GM21423 (cell line): Measurements from ENCODE around the gene TNFSF8.

Experiments used
- ATAC-seq: cut with Tn5 transposase; IDR thresholded peaks from one replicate; pipeline ENCODE4 v1.9.1; 2021; ENCODE audit warnings: mild to moderate bottlenecking, moderate library complexity; ENCODE audit not compliant: unreplicated experiment

Gene TNFSF8

GRCh38 chr9:114936581-114936980, 6.2 kb upstream of the TNFSF8 start:
- no peak for ATAC-seq

- ATAC-seq: no peak
Measured at GRCh38 chr9:114935119-114935518, 4.7 kb upstream of the TNFSF8 start.

GRCh38 chr9:114932502-114932901, 2.1 kb upstream of the TNFSF8 start:
- ATAC-seq: no peak

GRCh38 chr9:114931407-114931806, 1.0 kb upstream of the TNFSF8 start:
- no peak for ATAC-seq

GRCh38 chr9:114929201-114929600, 1.2 kb downstream of the TNFSF8 start:
- ATAC-seq: no peak

- ATAC-seq: no peak
Measured at GRCh38 chr9:114928671-114929070, 1.7 kb downstream of the TNFSF8 start.

GRCh38 chr9:114928136-114928535, 2.3 kb downstream of the TNFSF8 start:
- ATAC-seq: no peak

GRCh38 chr9:114925672-114926071, 4.7 kb downstream of the TNFSF8 start:
- no peak for ATAC-seq

GRCh38 chr9:114925039-114925438, 5.4 kb downstream of the TNFSF8 start:
- no peak for ATAC-seq

- no peak for ATAC-seq
Measured at GRCh38 chr9:114924327-114924726, 6.1 kb downstream of the TNFSF8 start.

GRCh38 chr9:114923918-114924317, 6.5 kb downstream of the TNFSF8 start:
- no peak for ATAC-seq

- ATAC-seq: no peak
Measured at GRCh38 chr9:114921171-114921570, 9.2 kb downstream of the TNFSF8 start.

GRCh38 chr9:114919611-114920010, 10.8 kb downstream of the TNFSF8 start:
- no peak for ATAC-seq

GRCh38 chr9:114916481-114916880, 13.9 kb downstream of the TNFSF8 start:
- no peak for ATAC-seq

- no peak for ATAC-seq
Measured at GRCh38 chr9:114914139-114914538, 16.3 kb downstream of the TNFSF8 start.

- ATAC-seq: no peak
Measured at GRCh38 chr9:114913656-114914055, 16.7 kb downstream of the TNFSF8 start.

GRCh38 chr9:114913217-114913616, 17.2 kb downstream of the TNFSF8 start:
- ATAC-seq: no peak

- ATAC-seq: no peak
Measured at GRCh38 chr9:114911167-114911821, 19.1 kb downstream of the TNFSF8 start.

GRCh38 chr9:114910541-114910940, 19.9 kb downstream of the TNFSF8 start:
- ATAC-seq: no peak

GRCh38 chr9:114909661-114910060, 20.7 kb downstream of the TNFSF8 start:
- ATAC-seq: no peak

- no peak for ATAC-seq
Measured at GRCh38 chr9:114908805-114909448, 21.5 kb downstream of the TNFSF8 start.

- no peak for ATAC-seq
Measured at GRCh38 chr9:114908104-114908622, 22.2 kb downstream of the TNFSF8 start.
